GM10248 (cell line): ENCODE measurements around the gene EPHB6.

Experiments used
- CTCF ChIA-PET: fragments of 300-600 bp; sonication (Branson Sonifier 250); formaldehyde crosslinking; extraction: SDS; loops from one replicate; lab custom pipeline; 2021; ENCODE audit warnings: antibody characterized with exemption; lab: Yijun Ruan, JAX
- POLR2A ChIA-PET: fragments of 350-650 bp; sonication (Branson Sonifier 250); formaldehyde crosslinking; extraction: SDS; loops from one replicate; lab custom pipeline; 2020; ENCODE audit warnings: antibody characterized with exemption; lab: Yijun Ruan, JAX
- DNase-seq: peaks from one replicate; pipeline ENCODE4 v3.0.0; 2012; ENCODE audit errors: extremely low spot score
- TF ChIP-seq, protein P1 (sequence below): IDR thresholded peaks from 2 replicates; pipeline ENCODE4 v1.5.1; 2012; ENCODE audit warnings: mild to moderate bottlenecking, low read depth; ENCODE audit errors: extremely low read depth, missing control alignments, control extremely low read depth

Gene EPHB6

GRCh38 chr7:142866361-142867096 is 11.7 kb downstream of the EPHB6 start:
- DNase-seq: no peak
- CTCF ChIA-PET: interaction anchor here (0.7 to 5.7 kb wide), 15 partner anchors 9 to 349 kb away, joined by 3 to 28 read pairs (median 5); partner anchors contain the start of gene EPHB6
- POLR2A ChIA-PET: no interaction called here
- TF ChIP-seq, protein P1, sequence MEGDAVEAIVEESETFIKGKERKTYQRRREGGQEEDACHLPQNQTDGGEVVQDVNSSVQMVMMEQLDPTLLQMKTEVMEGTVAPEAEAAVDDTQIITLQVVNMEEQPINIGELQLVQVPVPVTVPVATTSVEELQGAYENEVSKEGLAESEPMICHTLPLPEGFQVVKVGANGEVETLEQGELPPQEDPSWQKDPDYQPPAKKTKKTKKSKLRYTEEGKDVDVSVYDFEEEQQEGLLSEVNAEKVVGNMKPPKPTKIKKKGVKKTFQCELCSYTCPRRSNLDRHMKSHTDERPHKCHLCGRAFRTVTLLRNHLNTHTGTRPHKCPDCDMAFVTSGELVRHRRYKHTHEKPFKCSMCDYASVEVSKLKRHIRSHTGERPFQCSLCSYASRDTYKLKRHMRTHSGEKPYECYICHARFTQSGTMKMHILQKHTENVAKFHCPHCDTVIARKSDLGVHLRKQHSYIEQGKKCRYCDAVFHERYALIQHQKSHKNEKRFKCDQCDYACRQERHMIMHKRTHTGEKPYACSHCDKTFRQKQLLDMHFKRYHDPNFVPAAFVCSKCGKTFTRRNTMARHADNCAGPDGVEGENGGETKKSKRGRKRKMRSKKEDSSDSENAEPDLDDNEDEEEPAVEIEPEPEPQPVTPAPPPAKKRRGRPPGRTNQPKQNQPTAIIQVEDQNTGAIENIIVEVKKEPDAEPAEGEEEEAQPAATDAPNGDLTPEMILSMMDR: peak; percentile 70

GRCh38 chr7:142867097-142867378 is 12.2 kb downstream of the EPHB6 start:
- POLR2A ChIA-PET: no interaction called here

GRCh38 chr7:142867398-142868187 is 12.7 kb downstream of the EPHB6 start:
- POLR2A ChIA-PET: no interaction called here
- CTCF ChIA-PET: interaction anchor here (1.0 to 6.4 kb wide), 5 partner anchors 10 to 235 kb away, joined by 3 to 39 read pairs (median 19); partner anchors contain the start of gene EPHB6

More at GRCh38 chr7:142867097-142867378, 12.2 kb downstream of the EPHB6 start:
- CTCF ChIA-PET: interaction anchor here (0.7 to 5.7 kb wide), 8 partner anchors 9 to 240 kb away, joined by 3 to 28 read pairs (median 8); partner anchors contain the start of gene EPHB6
- TF ChIP-seq, protein P1: no peak
- DNase-seq: no peak

GRCh38 chr7:142868188-142868985 is 13.5 kb downstream of the EPHB6 start:
- TF ChIP-seq, protein P1: no peak
- POLR2A ChIA-PET: no interaction called here
- CTCF ChIA-PET: interaction anchor here (0.8 to 6.4 kb wide), 3 partner anchors 13 to 347 kb away, joined by 3 to 39 read pairs (median 3); no protein-coding TSS in a partner anchor
- DNase-seq: no peak

More at GRCh38 chr7:142867398-142868187, 12.7 kb downstream of the EPHB6 start:
- DNase-seq: no peak
- TF ChIP-seq, protein P1: no peak

GRCh38 chr7:142868986-142869415 is 14.1 kb downstream of the EPHB6 start:
- ChIA-PET CTCF (interaction anchor here (0.8 to 6.4 kb wide), 2 partner anchors 12 to 346 kb away, joined by 3 to 39 read pairs; no protein-coding TSS in a partner anchor), POLR2A (no interaction called here)
- no peak for DNase-seq
- TF ChIP-seq, protein P1: no peak

- no peak for DNase-seq
- POLR2A ChIA-PET: no interaction called here
- TF ChIP-seq, protein P1: no peak
- CTCF ChIA-PET: interaction anchor here (6.4 kb wide), 1 partner anchor 12 kb away, joined by 39 read pairs; no protein-coding TSS in a partner anchor
These were observed 14.6 kb downstream of the EPHB6 start for GRCh38 chr7:142869434-142869833.
